HEK293T (cell line): ENCODE measurements around the gene SH3GL3.

Experiments
- CTBP1 ChIP-seq: fragments of 450-650 bp; IDR thresholded peaks from 2 replicates; pipeline ENCODE4 v1.6.1; 2016; ENCODE audit warnings: borderline replicate concordance
- FOXA1 ChIP-seq: fragments of 450-650 bp; IDR thresholded peaks from 2 replicates; pipeline ENCODE4 v1.6.1; 2016; ENCODE audit warnings: mild to moderate bottlenecking
- FOXK2 ChIP-seq: fragments of 450-650 bp; IDR thresholded peaks from 2 replicates; pipeline ENCODE4 v1.6.1; 2016; ENCODE audit warnings: mild to moderate bottlenecking
- SP1 ChIP-seq: fragments of 450-650 bp; IDR thresholded peaks from 2 replicates; pipeline ENCODE4 v1.6.1; 2017

DNA sequence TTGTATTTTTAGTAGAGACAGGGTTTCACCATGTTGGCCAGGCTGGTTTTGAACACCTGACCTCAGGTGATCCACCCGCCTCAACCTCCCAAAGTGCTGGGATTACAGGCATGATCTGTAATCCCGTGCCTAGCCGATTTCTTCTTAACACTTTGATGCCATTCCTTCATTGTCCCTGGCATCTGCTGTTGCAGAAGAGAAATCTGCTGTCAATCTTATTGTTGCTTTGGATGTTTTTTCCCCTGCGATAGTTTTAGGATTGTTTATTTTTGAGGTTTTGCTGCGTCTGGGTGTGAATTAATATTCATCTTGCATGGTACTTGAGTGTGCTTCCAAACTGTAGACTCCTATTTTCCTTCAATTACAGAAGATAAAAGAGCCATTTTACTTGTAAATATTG lies 107.4 kb downstream of the SH3GL3 start:
- TF ChIP-seq FOXK2 = no peak
- TF ChIP-seq SP1 = no peak
- no peak for TF ChIP-seq FOXA1
- TF ChIP-seq CTBP1 = no peak
